Effector memory CD8-positive, alpha-beta T cell (primary cell): ENCODE results near the gene MIGA2.

Source experiments
- ATAC-seq: fragments of 150-1000 bp; cut with Tn5 transposase; replicated peaks from 2 replicates; pipeline ENCODE4 v1.10.0; 2021; ENCODE audit warnings: mild to moderate bottlenecking, moderate library complexity
- DNase-seq, 3 experiments: peaks; one replicate each; pipeline ENCODE4 v3.0.0; 2021
- H3K27ac Mint-ChIP-seq, 2 donors: one replicate each; pipeline ENCODE4 v1.8.0; 2022; ENCODE audit warnings: mild to moderate bottlenecking in 2 of 2, mixed read lengths in 2 of 2, moderate library complexity in 2 of 2
- H3K27me3 Mint-ChIP-seq, 2 donors: one replicate each; pipeline ENCODE4 v1.8.0; 2022; ENCODE audit warnings: mixed read lengths in 2 of 2
- H3K36me3 Mint-ChIP-seq: one replicate; pipeline ENCODE4 v1.8.0; 2022; ENCODE audit warnings: mild to moderate bottlenecking, moderate library complexity, mixed read lengths; ENCODE audit not compliant: insufficient read depth
- H3K4me1 Mint-ChIP-seq, 2 donors: one replicate each; pipeline ENCODE4 v1.8.0; 2022; ENCODE audit warnings: low read depth in 2 of 2, mixed read lengths in 2 of 2
- H3K4me3 Mint-ChIP-seq, 2 donors: one replicate each; pipeline ENCODE4 v1.8.0; 2022; ENCODE audit warnings: mild to moderate bottlenecking in 2 of 2, mixed read lengths in 2 of 2, moderate library complexity in 2 of 2
- H3K9me3 Mint-ChIP-seq, 2 donors: one replicate each; pipeline ENCODE4 v1.8.0; 2022; ENCODE audit warnings: mixed read lengths in 2 of 2

The MIGA2 gene

GRCh38 chr9:129021091-129021490 lies 15.3 kb upstream of the MIGA2 start:
- H3K9me3 Mint-ChIP-seq: no peaks in the 10 kb centered on the region
- peaks cover 29% of the 10 kb centered on the region for H3K36me3 Mint-ChIP-seq
- H3K27me3 Mint-ChIP-seq: no peaks in the 10 kb centered on the region
- H3K4me3 Mint-ChIP-seq: no peak overlapping the region
- DNase-seq (no peak), ATAC-seq (no peak)
- peaks cover 17 to 20% of the 10 kb centered on the region in 2 donors for H3K4me1 Mint-ChIP-seq
- peak overlapping the region in 1 of 2 donors; percentile 69 for H3K27ac Mint-ChIP-seq

DNA sequence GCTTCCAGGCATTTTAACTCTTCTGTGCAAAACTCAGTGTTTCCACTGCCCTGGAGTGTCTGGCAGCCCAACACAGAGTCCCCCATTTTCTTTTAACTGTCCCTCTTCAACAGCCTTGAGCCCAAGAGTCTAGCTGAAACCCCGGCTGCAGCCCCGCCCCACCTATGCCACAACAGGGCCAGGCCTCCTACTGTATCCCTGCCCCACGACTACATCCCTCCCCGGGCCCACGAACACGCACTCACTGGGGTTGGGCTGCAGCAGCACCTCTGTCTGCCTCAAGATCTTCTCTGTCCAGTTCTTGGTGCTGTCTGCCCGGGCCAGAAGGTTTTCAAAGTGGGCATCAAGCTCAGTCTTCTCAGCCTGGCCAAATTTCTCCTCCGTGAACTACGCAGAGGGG lies 14.4 kb upstream of the MIGA2 start:
- Mint-ChIP-seq H3K27me3 (no peaks in the 10 kb centered on the region), H3K9me3 (no peaks in the 10 kb centered on the region), H3K36me3 (peaks cover 29% of the 10 kb centered on the region), H3K4me3 (no peak overlapping the region), H3K4me1 (peaks cover 20 to 23% of the 10 kb centered on the region in 2 donors), H3K27ac (peak overlapping the region; percentile 69 to 81)
- ATAC-seq (no peak), DNase-seq (no peak)

DNA sequence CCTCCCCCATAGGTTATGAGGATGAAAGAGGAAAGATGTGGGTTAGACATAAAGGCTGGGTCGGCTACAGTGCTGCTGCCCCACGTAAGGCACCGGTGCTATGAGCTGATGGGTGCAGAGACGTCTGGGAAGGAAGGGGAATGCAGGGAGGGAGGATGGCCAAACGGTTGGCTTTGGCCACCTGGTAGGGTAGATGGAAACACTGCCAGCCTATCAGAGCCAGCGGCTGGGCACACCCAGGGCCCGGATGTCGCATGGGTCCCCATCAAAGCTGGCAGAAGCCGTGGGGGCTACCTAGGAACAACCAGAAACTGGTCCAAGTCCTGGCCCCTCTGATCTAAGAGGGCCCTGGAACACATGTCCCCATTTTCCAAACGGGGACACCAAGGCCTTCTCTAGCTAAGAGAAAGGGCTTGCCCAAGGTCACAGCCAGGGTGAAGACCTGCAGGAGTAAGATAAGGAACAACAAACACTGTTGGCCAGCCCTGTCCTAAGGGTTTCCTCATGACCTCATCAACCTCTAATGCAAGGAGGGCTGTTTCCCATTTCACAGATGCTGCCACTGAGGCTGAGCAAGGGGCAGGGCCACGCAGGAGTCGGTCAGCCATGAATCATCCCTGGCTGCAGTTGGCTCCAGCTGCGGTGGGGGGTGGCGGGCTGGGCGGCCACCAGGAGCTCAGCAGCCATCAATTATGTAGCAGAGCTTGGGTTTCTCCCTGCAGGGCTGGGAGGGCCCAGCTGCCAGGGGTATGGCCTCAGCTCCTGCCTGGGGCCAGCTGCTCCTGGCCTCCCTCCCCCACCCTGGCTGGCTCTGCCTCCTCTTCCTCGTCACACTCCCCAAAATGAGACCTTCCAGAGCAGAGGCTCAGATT lies 13.2 kb upstream of the MIGA2 start:
- Mint-ChIP-seq H3K4me1 (peaks cover 24 to 28% of the 10 kb centered on the region in 2 donors), H3K36me3 (peaks cover 29% of the 10 kb centered on the region), H3K27me3 (no peaks in the 10 kb centered on the region), H3K9me3 (no peaks in the 10 kb centered on the region), H3K4me3 (no peak overlapping the region), H3K27ac (peak overlapping the region in 1 of 2 donors; percentile 69)
- DNase-seq (no peak), ATAC-seq (no peak)

DNA sequence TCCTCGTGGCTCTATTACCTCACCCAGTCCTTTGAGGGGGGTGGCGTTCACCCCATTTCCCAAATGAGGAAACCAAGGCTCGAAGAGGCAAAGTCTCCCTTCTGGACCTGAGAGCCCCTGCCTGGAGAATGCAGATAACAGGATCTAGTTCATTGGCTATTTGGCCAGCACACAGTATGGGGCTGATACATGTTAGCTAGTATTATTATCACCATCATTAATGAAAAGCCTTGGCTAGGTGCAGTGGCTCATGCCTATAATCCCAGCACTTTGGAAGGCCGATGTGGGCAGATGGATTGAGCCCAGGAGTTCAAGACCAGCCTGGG lies 12.6 kb upstream of the MIGA2 start:
- DNase-seq (no peak), ATAC-seq (no peak)
- no peaks in the 10 kb centered on the region for H3K9me3 Mint-ChIP-seq
- H3K4me1 Mint-ChIP-seq: peaks cover 24 to 28% of the 10 kb centered on the region in 2 donors
- no peaks in the 10 kb centered on the region for H3K27me3 Mint-ChIP-seq
- peak overlapping the region in 1 of 2 donors; percentile 62 for H3K27ac Mint-ChIP-seq
- no peak overlapping the region for H3K4me3 Mint-ChIP-seq
- H3K36me3 Mint-ChIP-seq: peaks cover 23% of the 10 kb centered on the region

DNA sequence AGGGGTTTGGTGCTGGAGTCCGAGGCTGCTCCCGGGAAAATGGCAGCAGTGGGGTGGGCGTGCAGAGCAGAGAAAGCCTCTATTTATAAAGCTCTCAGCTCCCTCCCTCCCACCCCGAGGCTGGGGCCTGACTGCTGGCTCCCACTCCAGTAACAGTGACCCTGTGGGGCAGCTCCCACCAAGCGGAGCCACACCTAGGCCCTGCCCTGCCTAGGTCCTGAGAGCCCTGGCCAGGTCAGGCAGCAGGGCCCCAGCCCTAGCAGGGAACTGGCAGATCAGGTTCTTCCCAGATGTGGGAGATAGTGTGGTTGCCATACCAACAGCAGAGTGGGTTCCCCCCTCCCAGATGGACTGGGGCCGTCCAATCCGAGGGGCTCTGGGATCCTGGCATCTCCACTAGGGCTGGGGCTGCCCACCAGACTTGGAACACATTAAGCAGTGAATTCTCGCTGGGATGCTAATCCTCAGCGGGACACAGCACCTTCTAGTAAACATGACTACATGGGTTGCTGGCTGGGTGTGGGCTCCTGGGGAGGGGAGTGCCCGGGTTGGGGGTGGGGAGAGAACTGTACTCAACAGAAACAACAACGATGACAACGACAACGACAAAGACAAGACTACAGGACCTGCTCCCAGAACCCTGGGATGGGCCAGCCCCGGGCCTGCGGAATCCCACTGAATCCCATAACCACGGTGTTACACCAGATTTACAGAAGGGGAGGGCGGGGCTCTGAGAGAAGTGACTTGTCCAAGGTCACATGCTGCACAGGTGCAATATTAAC lies 9.8 kb upstream of the MIGA2 start:
- Mint-ChIP-seq H3K36me3 (peaks cover 7% of the 10 kb centered on the region), H3K4me1 (peaks cover 20 to 31% of the 10 kb centered on the region in 2 donors), H3K4me3 (peak overlapping the region; percentile 83 to 86), H3K9me3 (no peaks in the 10 kb centered on the region), H3K27me3 (no peaks in the 10 kb centered on the region), H3K27ac (peak overlapping the region in 1 of 2 donors; percentile 66)
- ATAC-seq (no peak), DNase-seq (no peak)

DNA sequence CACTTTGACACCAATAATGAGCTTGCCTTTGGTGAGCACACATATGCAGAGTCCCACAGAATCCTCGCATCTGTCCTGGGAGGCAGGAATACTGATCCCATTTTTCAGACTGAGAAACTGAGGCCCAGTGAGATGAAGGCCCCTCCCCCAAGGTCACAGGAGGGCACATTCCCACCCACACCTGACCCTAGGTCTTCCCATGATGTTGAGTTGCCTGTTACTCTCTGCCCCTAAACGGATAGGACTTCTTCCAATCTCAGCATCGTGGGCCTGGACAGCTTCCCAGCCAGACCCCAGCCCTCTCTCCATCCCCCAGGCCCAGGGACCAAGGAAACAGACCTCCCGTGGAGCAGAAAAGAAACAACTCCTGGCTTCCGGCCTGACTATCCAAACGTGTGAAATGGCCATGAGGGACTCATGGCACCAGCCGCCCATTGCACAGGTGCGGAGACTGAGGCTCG lies 9.2 kb upstream of the MIGA2 start:
- Mint-ChIP-seq H3K27me3 (no peaks in the 10 kb centered on the region), H3K4me1 (peaks cover 16 to 26% of the 10 kb centered on the region in 2 donors), H3K9me3 (no peaks in the 10 kb centered on the region), H3K36me3 (peaks cover 7% of the 10 kb centered on the region), H3K27ac (peak overlapping the region; percentile 66 to 72), H3K4me3 (peak overlapping the region; percentile 83 to 86)
- no peak for ATAC-seq
- no peak for DNase-seq

DNA sequence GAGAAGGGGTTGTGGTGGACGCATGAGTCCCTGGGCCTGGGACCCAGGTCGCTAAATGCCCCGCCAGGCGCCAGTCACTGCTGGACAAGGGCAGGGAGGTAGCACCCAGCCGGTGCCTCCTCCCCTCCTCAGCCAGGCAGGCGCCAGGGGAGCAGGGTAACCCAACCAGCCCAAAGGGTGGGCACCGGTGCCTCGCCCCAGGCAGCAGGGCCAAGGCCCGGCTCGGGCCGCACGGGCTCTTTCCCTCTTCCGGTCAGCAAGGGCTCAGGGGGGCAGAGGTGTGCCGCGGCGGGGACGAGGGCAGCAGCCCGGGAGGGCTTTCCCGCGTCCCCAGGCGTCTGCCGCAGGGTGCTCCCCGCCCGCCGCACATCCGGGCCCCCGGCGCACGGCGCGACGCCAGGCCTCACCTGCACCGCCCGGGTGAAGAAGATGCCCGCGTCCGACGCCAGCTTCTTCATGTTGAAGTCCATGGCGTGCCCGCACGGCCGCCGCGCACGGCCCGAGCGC lies 8.7 kb upstream of the MIGA2 start:
- H3K4me3 Mint-ChIP-seq: peak overlapping the region; percentile 83 to 86
- peak overlapping the region; percentile 66 to 72 for H3K27ac Mint-ChIP-seq

DNA sequence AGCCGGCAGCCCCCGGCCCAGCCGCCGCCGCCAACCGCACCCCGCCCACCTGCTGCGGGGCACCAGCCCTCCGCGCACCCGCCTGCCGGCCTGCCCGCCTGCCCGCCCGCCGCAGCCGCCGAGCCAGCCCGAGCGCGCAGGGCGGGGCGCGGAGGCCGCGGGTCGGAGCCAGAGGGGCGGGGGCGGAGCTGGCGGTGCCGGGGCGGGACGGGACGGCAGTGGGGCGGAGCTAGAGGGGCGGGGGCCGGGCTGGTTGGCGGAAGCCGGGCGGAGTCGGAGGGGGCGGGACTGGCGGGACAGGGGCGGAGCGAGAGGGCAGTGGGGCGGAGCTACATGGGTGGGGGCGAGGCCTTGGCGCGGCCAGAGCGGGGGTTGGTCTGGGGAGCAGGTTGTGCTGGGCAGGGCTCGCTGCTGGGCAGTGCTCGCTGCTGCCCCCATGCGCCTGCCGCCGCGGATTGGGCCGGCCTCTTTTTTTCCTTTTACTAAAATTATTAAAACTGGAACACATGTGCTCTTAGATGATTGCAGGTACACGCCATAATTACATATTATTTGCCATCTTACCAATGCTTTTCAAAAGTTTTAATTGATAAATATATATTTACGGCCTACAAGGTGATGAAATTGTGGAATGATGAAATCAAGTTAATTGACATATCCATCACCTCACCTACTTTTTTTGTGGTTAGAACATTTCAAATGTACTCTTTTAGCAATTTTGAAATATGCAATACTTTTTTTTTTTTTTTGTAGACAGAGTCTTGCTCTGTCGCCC lies 8.0 kb upstream of the MIGA2 start, which contains the start of gene SH3GLB2:
Gene SH3GLB2, minus strand, starts transcription at position 140 of the 775 bp plus-strand sequence. CDS start 177 bp downstream, outside the sequence.
- DNase-seq (peak; percentile 89 to 90 (median 89)), ATAC-seq (peak; percentile 79)
- peak within 1 kb of the TSS; percentile 66 to 72 for H3K27ac Mint-ChIP-seq
- H3K27me3 Mint-ChIP-seq: no peaks in the 10 kb centered on the region
- peaks cover 10 to 23% of the 10 kb centered on the region in 2 donors for H3K4me1 Mint-ChIP-seq
- peaks cover 4% of the 10 kb centered on the region for H3K36me3 Mint-ChIP-seq
- H3K9me3 Mint-ChIP-seq: no peaks in the 10 kb centered on the region
- peak within 1 kb of the TSS; percentile 83 to 86 for H3K4me3 Mint-ChIP-seq

More for the DNA sequence above, 8.7 kb upstream of the MIGA2 start:
- DNase-seq: peak in 2 of 3 experiments; percentile 71 to 74
- peaks cover 13 to 24% of the 10 kb centered on the region in 2 donors for H3K4me1 Mint-ChIP-seq
- peak; percentile 80 for ATAC-seq
- no peaks in the 10 kb centered on the region for H3K27me3 Mint-ChIP-seq
- H3K9me3 Mint-ChIP-seq: no peaks in the 10 kb centered on the region
- peaks cover 5% of the 10 kb centered on the region for H3K36me3 Mint-ChIP-seq

DNA sequence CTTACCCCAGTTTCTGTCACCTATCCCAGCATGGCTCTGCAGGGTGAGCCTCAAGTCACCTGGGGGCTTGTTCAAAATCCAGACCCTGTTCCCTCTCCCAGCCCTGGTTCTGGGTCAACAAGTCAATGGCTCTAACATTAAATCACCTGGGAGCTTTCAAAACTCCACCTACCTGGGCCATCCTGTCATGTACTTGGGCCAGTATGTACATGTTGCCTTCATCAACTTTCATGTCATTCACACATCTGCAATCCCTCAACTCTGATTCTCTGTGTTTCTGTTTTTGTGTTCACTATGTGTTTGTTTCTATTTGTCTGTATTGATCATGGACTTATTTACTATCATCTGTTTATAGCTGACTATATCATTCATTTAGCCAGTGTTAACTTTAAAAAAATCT lies 6.2 kb upstream of the MIGA2 start:
- Mint-ChIP-seq H3K27ac (no peak overlapping the region), H3K9me3 (no peaks in the 10 kb centered on the region), H3K4me1 (peaks cover 9 to 22% of the 10 kb centered on the region in 2 donors), H3K4me3 (no peak overlapping the region), H3K36me3 (peaks cover 4% of the 10 kb centered on the region), H3K27me3 (no peaks in the 10 kb centered on the region)
- ATAC-seq: no peak
- no peak for DNase-seq

GRCh38 chr9:129031514-129031913 lies 4.9 kb upstream of the MIGA2 start:
- no peak overlapping the region for H3K27ac Mint-ChIP-seq
- H3K9me3 Mint-ChIP-seq: no peaks in the 10 kb centered on the region
- peaks cover 11% of the 10 kb centered on the region for H3K36me3 Mint-ChIP-seq
- H3K4me3 Mint-ChIP-seq: no peak overlapping the region
- H3K27me3 Mint-ChIP-seq: no peaks in the 10 kb centered on the region
- DNase-seq (no peak), ATAC-seq (no peak)
- peaks cover 10 to 18% of the 10 kb centered on the region in 2 donors for H3K4me1 Mint-ChIP-seq

DNA sequence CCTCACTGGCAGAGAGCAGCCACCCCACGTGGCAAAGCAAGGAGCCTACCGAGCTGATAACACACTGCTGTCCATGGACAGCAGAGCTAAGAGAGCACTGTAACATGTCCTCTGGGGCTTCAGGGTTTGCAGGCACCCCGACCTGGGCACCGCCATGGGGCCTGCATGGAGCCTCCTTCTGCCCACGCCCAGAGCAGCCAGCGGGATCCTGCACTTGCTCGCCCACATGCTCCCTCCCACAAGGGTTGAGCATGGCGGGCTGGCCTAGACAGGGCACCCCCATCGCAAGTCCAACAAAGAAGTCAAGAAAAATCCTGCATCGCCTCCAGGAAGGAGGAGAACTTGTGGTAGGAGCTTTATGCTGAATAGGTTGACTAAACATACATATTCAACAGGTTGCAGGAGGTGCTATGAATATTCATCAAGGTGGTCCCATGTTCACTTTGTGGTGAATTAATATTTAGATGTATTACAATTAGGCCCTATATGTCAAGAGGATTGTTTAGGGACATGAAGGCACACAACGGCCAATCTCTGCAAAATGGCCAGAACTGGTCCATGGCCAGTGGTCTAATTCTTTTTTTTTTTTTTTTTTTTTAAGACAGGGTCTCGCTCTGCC lies 3.8 kb upstream of the MIGA2 start:
- peaks cover 14% of the 10 kb centered on the region for H3K36me3 Mint-ChIP-seq
- H3K4me1 Mint-ChIP-seq: peaks cover 17 to 20% of the 10 kb centered on the region in 2 donors
- no peak overlapping the region for H3K4me3 Mint-ChIP-seq
- no peaks in the 10 kb centered on the region for H3K9me3 Mint-ChIP-seq
- DNase-seq (no peak), ATAC-seq (no peak)
- H3K27ac Mint-ChIP-seq: no peak overlapping the region
- H3K27me3 Mint-ChIP-seq: no peaks in the 10 kb centered on the region

DNA sequence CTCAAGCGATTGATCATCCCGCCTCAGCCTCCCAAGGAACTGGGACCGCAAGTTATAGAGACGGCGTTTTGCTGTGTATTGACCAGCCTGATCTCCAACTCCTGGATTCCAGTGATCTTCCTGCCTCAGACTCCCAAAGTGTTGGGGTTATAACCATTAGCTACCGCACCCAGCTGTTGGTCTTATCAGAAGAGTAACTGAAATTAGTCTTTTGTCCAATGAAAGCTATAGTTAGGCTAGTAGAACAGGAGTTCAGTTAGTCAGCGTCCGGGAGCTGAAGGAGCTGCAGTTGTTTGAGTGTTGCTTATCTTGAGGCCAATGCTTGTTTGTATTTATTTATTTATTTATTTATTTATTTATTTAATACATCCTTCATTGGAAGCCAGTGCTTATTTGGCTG lies 3.2 kb upstream of the MIGA2 start:
- no peak for ATAC-seq
- Mint-ChIP-seq H3K9me3 (no peaks in the 10 kb centered on the region), H3K4me3 (no peak overlapping the region), H3K27me3 (no peaks in the 10 kb centered on the region), H3K4me1 (peaks cover 23 to 26% of the 10 kb centered on the region in 2 donors), H3K36me3 (peaks cover 17% of the 10 kb centered on the region), H3K27ac (no peak overlapping the region)
- DNase-seq: no peak
